PC-3 (cell line): Measurements from ENCODE around the gene NUPR2. TPM values are rescaled to one million over a fixed set of nuclear protein-coding genes. Genes with fewer than 3 reads are reported as not detected.

ENCODE experiments used
- ATAC-seq: fragments of 200-7000 bp; cut with Tn5 transposase; 2 replicates; pipeline ENCODE4 v1.9.1; 2020; ENCODE audit warnings: mild to moderate bottlenecking, moderate library complexity
- BruUV-seq: library from RNA; stranded (reverse); fragments of 400-500 nt; replicated peaks from 2 replicates; lab custom pipeline; 2021; lab: Mats Ljungman, UMichigan
- CTCF ChIA-PET: fragments of 300-600 bp; sonication (Branson Sonifier 250); formaldehyde crosslinking; loops from one replicate; lab custom pipeline; 2022; ENCODE audit warnings: antibody characterized with exemption; lab: Charles Lee
- POLR2A ChIA-PET: fragments of 300-600 bp; sonication (Branson Sonifier 250); formaldehyde crosslinking; loops from one replicate; lab custom pipeline; 2022; ENCODE audit warnings: antibody characterized with exemption; ENCODE audit not compliant: unreplicated experiment; lab: Charles Lee
- DNase-seq: peaks from one replicate; pipeline ENCODE4 v3.0.0-alpha.2; 2015
- H2AFZ ChIP-seq: fragments of 300-600 bp; sonication (generic); 2 replicates; pipeline ENCODE4 v1.6.0; 2016; ENCODE audit warnings: antibody characterized with exemption, low read length
- H3F3A ChIP-seq: fragments of 300-600 bp; sonication (generic); one replicate; pipeline ENCODE4 v1.6.0; 2017; ENCODE audit warnings: antibody characterized with exemption, low read length, control low read depth, mild to moderate bottlenecking; ENCODE audit not compliant: unreplicated experiment
- H3K27ac ChIP-seq: fragments of 300-600 bp; sonication (generic); 2 replicates; pipeline ENCODE4 v1.5.1; 2016; ENCODE audit warnings: mild to moderate bottlenecking, low read length
- H3K27me3 ChIP-seq: fragments of 300-600 bp; sonication (generic); 2 replicates; pipeline ENCODE4 v1.6.1; 2016; ENCODE audit warnings: low read length, mixed read lengths
- H3K36me3 ChIP-seq: fragments of 300-600 bp; sonication (generic); 2 replicates; pipeline ENCODE4 v1.6.1; 2016; ENCODE audit warnings: low read depth, mixed run types, low read length, mixed read lengths
- H3K4me1 ChIP-seq: fragments of 300-600 bp; sonication (generic); 2 replicates; pipeline ENCODE4 v1.5.1; 2016; ENCODE audit warnings: low read length; ENCODE audit not compliant: insufficient read depth
- H3K4me2 ChIP-seq: fragments of 300-600 bp; sonication (generic); 2 replicates; pipeline ENCODE4 v1.6.0; 2016; ENCODE audit warnings: low read length
- H3K4me3 ChIP-seq: fragments of 300-600 bp; sonication (generic); 2 replicates; pipeline ENCODE4 v1.5.1; 2016; ENCODE audit warnings: mild to moderate bottlenecking, low read length, mixed read lengths
- H3K79me2 ChIP-seq: fragments of 300-600 bp; sonication (generic); 2 replicates; pipeline ENCODE4 v1.6.1; 2017; ENCODE audit warnings: low read length, mixed read lengths
- H3K9ac ChIP-seq: fragments of 300-600 bp; sonication (generic); 2 replicates; pipeline ENCODE4 v1.6.0; 2016; ENCODE audit warnings: mild to moderate bottlenecking, low read length
- H3K9me2 ChIP-seq: fragments of 300-600 bp; sonication (generic); replicated peaks from 2 replicates; pipeline ENCODE4 v1.6.1; 2016; ENCODE audit warnings: mixed run types, low read length, mixed read lengths
- H3K9me3 ChIP-seq: fragments of 300-600 bp; sonication (generic); 2 replicates; pipeline ENCODE4 v1.6.1; 2016; ENCODE audit warnings: low read length, mixed read lengths
- H4K20me1 ChIP-seq: fragments of 300-600 bp; sonication (generic); 2 replicates; pipeline ENCODE4 v1.6.1; 2016; ENCODE audit warnings: low read length, mixed read lengths
- EZH2 ChIP-seq: fragments of 300-600 bp; sonication (generic); IDR thresholded peaks from one replicate; pipeline ENCODE4 v1.6.1; 2017; ENCODE audit warnings: antibody characterized with exemption, mild to moderate bottlenecking, low read length; ENCODE audit not compliant: unreplicated experiment
- EZH2phosphoT487 ChIP-seq: fragments of 300-600 bp; sonication (generic); IDR thresholded peaks from 2 replicates; pipeline ENCODE4 v1.6.1; 2018; ENCODE audit warnings: mild to moderate bottlenecking, antibody characterized with exemption, low read length, borderline replicate concordance
- intact Hi-C: fragments of 100-400 bp; cut with micrococcal nuclease; formaldehyde crosslinking; loops from 2 replicates; pipeline ENCODE4 v1.9.0; 2023
- total RNA-seq: library from RNA; depleted of rRNA; stranded (reverse); fragments of >200 nt; gene quantifications from 2 replicates; pipeline ENCODE4 v1.2.3, GENCODE V29; 2014
- TF ChIP-seq, protein P1 (sequence below): fragments of 300-600 bp; sonication (generic); conservative IDR thresholded peaks from 2 replicates; pipeline ENCODE4 v1.5.1; 2017; ENCODE audit warnings: antibody characterized with exemption, low read depth, mild to moderate bottlenecking, low read length

NUPR2 gene
- total RNA-seq, 1 experiment from 2014 or later = not detected

DNA sequence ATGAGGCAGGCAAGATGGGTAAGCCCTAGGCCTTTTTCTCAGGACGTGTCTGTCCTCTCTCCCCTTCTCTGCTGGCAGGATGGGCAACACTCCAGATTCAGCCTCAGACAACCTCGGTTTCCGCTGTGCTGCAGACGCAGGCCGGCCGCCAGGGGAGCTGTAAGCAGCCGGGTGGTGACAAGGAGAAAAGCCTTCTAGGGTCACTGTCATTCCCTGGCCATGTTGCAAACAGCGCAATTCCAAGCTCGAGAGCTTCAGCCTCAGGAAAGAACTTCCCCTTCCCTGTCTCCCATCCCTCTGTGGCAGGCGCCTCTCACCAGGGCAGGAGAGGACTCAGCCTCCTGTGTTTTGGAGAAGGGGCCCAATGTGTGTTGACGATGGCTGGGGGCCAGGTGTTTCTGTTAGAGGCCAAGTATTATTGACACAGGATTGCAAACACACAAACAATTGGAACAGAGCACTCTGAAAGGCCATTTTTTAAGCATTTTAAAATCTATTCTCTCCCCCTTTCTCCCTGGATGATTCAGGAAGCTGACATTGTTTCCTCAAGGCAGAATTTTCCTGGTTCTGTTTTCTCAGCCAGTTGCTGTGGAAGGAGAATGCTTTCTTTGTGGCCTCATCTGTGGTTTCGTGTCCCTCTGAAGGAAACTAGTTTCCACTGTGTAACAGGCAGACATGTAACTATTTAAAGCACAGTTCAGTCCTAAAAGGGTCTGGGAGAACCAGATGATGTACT, 36.6 kb downstream of the NUPR2 start:
- DNase-seq (peak; percentile 41), ATAC-seq (peak; percentile 44)
- H3K27ac ChIP-seq = no peak overlapping the region
- H3K4me3 ChIP-seq = no peak overlapping the region
- peaks cover 4% of the 10 kb centered on the region for H3K4me1 ChIP-seq
- POLR2A ChIA-PET = no interaction called here
- H3K36me3 ChIP-seq = no peaks in the 10 kb centered on the region; the same call in 1 of the 2 replicates
- H2AFZ ChIP-seq = no peak overlapping the region
- CTCF ChIA-PET = interaction anchor here (0.6 kb wide), 1 partner anchor 42 kb away, joined by 6 read pairs; no protein-coding TSS in a partner anchor
- no peak overlapping the region for H3K9ac ChIP-seq
- no peaks in the 10 kb centered on the region for H4K20me1 ChIP-seq
- H3K4me2 ChIP-seq = no peak overlapping the region
- H3K27me3 ChIP-seq = no peaks in the 10 kb centered on the region
- intact Hi-C loops = no loop called here
- H3K9me2 ChIP-seq = no peaks in the 10 kb centered on the region
- TF ChIP-seq, protein P1, sequence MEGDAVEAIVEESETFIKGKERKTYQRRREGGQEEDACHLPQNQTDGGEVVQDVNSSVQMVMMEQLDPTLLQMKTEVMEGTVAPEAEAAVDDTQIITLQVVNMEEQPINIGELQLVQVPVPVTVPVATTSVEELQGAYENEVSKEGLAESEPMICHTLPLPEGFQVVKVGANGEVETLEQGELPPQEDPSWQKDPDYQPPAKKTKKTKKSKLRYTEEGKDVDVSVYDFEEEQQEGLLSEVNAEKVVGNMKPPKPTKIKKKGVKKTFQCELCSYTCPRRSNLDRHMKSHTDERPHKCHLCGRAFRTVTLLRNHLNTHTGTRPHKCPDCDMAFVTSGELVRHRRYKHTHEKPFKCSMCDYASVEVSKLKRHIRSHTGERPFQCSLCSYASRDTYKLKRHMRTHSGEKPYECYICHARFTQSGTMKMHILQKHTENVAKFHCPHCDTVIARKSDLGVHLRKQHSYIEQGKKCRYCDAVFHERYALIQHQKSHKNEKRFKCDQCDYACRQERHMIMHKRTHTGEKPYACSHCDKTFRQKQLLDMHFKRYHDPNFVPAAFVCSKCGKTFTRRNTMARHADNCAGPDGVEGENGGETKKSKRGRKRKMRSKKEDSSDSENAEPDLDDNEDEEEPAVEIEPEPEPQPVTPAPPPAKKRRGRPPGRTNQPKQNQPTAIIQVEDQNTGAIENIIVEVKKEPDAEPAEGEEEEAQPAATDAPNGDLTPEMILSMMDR = peak; percentile 50
- TF ChIP-seq EZH2 = no peak
- H3K9me3 ChIP-seq = no peaks in the 10 kb centered on the region
- TSS peak; percentile 47 for BruUV-seq
- no peaks in the 10 kb centered on the region for H3F3A ChIP-seq
- H3K79me2 ChIP-seq = no peaks in the 10 kb centered on the region

DNA sequence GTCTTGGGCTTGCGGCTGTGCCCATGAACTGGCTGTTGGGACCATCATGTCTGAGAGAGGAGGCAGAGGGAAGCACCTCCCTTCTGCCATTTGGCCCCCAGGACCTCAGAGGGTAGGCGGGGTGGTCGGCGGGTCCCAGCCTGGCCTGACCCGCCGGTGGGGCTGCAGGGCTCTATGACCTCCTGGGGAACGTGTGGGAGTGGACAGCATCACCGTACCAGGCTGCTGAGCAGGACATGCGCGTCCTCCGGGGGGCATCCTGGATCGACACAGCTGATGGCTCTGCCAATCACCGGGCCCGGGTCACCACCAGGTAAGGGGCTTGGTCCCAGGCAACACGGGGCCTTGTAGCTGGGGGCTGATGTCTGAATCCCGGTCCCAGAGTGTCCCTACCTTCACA, 38.0 kb downstream of the NUPR2 start:
- no peaks in the 10 kb centered on the region; the same call in 1 of the 2 replicates for H3K36me3 ChIP-seq
- DNase-seq (no peak), ATAC-seq (no peak)
- no peaks in the 10 kb centered on the region for H4K20me1 ChIP-seq
- peaks cover 4% of the 10 kb centered on the region for H3K4me1 ChIP-seq
- intact Hi-C loops = no loop called here
- TF ChIP-seq EZH2phosphoT487 (no peak), EZH2 (no peak)
- TF ChIP-seq, protein P1 = no peak
- no peaks in the 10 kb centered on the region for H3F3A ChIP-seq
- ChIA-PET POLR2A (no interaction called here), CTCF (no interaction called here)
- no peaks in the 10 kb centered on the region for H3K79me2 ChIP-seq
- H3K4me2 ChIP-seq = no peak overlapping the region
- H3K27ac ChIP-seq = no peak overlapping the region
- H3K9me3 ChIP-seq = no peaks in the 10 kb centered on the region
- H3K4me3 ChIP-seq = no peak overlapping the region
- H3K9me2 ChIP-seq = no peaks in the 10 kb centered on the region
- H2AFZ ChIP-seq = no peak overlapping the region
- no TSS peak for BruUV-seq
- H3K9ac ChIP-seq = no peak overlapping the region
- H3K27me3 ChIP-seq = no peaks in the 10 kb centered on the region

DNA sequence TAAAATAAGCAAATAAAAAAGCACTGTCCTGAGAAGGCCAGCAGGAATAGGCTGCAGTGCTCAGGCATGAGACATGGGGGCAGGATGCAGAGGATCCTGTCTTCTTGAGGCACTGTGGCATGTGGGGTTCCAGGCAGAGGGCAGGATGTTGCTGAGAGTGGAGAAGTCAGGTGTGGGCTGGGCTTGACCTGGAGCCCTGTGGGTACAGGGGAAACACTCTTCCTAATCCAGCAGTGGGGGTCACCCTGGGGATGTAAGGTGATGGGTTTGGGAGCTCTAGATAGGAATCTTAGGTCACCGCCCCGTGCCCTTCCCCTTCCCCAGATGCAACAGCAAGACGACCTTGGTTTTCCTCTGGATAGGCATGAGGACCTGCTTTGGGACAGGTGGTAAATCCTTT, 38.5 kb downstream of the NUPR2 start:
- intact Hi-C loops = no loop called here
- Histone ChIP-seq H3K9me3 (no peaks in the 10 kb centered on the region), H3K79me2 (no peaks in the 10 kb centered on the region), H3K4me2 (no peak overlapping the region), H3K9me2 (no peaks in the 10 kb centered on the region), H2AFZ (no peak overlapping the region), H3K4me3 (no peak overlapping the region), H3F3A (no peaks in the 10 kb centered on the region), H3K9ac (no peak overlapping the region), H3K36me3 (no peaks in the 10 kb centered on the region; the same call in 1 of the 2 replicates), H3K27me3 (no peaks in the 10 kb centered on the region), H3K27ac (no peak overlapping the region), H4K20me1 (no peaks in the 10 kb centered on the region), H3K4me1 (peaks cover 4% of the 10 kb centered on the region)
- TF ChIP-seq, protein P1 = no peak
- no peak for TF ChIP-seq EZH2phosphoT487
- ChIA-PET POLR2A (no interaction called here), CTCF (no interaction called here)
- BruUV-seq = no TSS peak
- ATAC-seq (no peak), DNase-seq (no peak)
